Panc1 (cell line): ENCODE measurements around the gene RAP2A. TPM values are rescaled to one million over a fixed set of nuclear protein-coding genes. Genes with fewer than 3 reads are reported as not detected.

Source experiments
- ATAC-seq: fragments of 200-7000 bp; cut with Tn5 transposase; 2 replicates; pipeline ENCODE4 v1.9.1; 2020; ENCODE audit warnings: mild to moderate bottlenecking, moderate library complexity
- BruUV-seq: library from RNA; stranded (reverse); fragments of 400-500 nt; replicated peaks from 2 replicates; lab custom pipeline; 2021; lab: Mats Ljungman, UMichigan
- CTCF ChIA-PET: fragments of 300-600 bp; sonication (Branson Sonifier 250); formaldehyde crosslinking; loops from one replicate; lab custom pipeline; 2022; ENCODE audit warnings: antibody characterized with exemption; lab: Charles Lee
- POLR2A ChIA-PET: fragments of 300-600 bp; sonication (Branson Sonifier 250); formaldehyde crosslinking; loops from one replicate; lab custom pipeline; 2022; ENCODE audit warnings: antibody characterized with exemption; lab: Charles Lee
- DNase-seq: peaks from one replicate; pipeline ENCODE4 v3.0.0-alpha.2; 2010; ENCODE audit warnings: low read depth, low spot score
- H3K27ac ChIP-seq: 2 replicates; pipeline ENCODE4 v1.5.1; 2011; ENCODE audit warnings: mild to moderate bottlenecking, low read length, inconsistent platforms
- H3K27me3 ChIP-seq: fragments of 200-500 bp; sonication (Bioruptor generic); 2 replicates; pipeline ENCODE4 v1.6.0; 2014; ENCODE audit warnings: low read length, inconsistent platforms; ENCODE audit not compliant: control insufficient read depth, insufficient read depth
- H3K36me3 ChIP-seq: fragments of 200-500 bp; sonication (Bioruptor generic); 2 replicates; pipeline ENCODE4 v1.5.1; 2014; ENCODE audit warnings: inconsistent platforms, mild to moderate bottlenecking, low read length, moderate library complexity; ENCODE audit not compliant: control insufficient read depth, insufficient read depth
- H3K4me1 ChIP-seq: 2 replicates; pipeline ENCODE4 v1.5.1; 2011; ENCODE audit warnings: inconsistent platforms, mild to moderate bottlenecking, low read length, moderate library complexity; ENCODE audit not compliant: control insufficient read depth, insufficient read depth
- H3K4me3 ChIP-seq, 2 experiments: 2 replicates each; pipeline ENCODE4 v1.5.1; 2011 to 2012; ENCODE audit warnings: low read depth in 2 of 2, low read length in 2 of 2, mild to moderate bottlenecking in 2 of 2, inconsistent platforms in 1 of 2, moderate library complexity in 1 of 2
- H3K9me3 ChIP-seq: fragments of 200-500 bp; sonication (Bioruptor generic); 2 replicates; pipeline ENCODE4 v1.5.1; 2014; ENCODE audit warnings: low read depth, mild to moderate bottlenecking, inconsistent platforms, low read length, moderate library complexity; ENCODE audit not compliant: control insufficient read depth, insufficient read depth
- POLR2AphosphoS5 ChIP-seq: IDR thresholded peaks from 2 replicates; pipeline ENCODE4 v1.6.1; 2012; ENCODE audit warnings: mild to moderate bottlenecking, low read depth, low read length, moderate library complexity
- SIN3A ChIP-seq: IDR thresholded peaks from 2 replicates; pipeline ENCODE4 v1.6.1; 2012; ENCODE audit warnings: low read depth, mild to moderate bottlenecking, low read length, moderate library complexity, borderline replicate concordance; ENCODE audit not compliant: insufficient read depth
- TCF7L2 ChIP-seq: IDR thresholded peaks from 2 replicates; pipeline ENCODE4 v1.6.1; 2011; ENCODE audit warnings: mild to moderate bottlenecking, low read depth, low read length, inconsistent platforms
- in situ Hi-C: cut with HindIII; loops from 2 replicates; pipeline ENCODE4 v1.10.0; 2016; ENCODE audit warnings: low sequenced_read_pairs, low pct_unique_long_range_greater_than_20kb
- intact Hi-C: fragments of 100-400 bp; cut with micrococcal nuclease; formaldehyde crosslinking; loops from one replicate; pipeline ENCODE4 v1.10.0; 2022; ENCODE audit not compliant: unreplicated experiment
- total RNA-seq: library from RNA; stranded (reverse); gene quantifications from one replicate; pipeline ENCODE4 v1.2.1, GENCODE V29; 2021; ENCODE audit not compliant: unreplicated experiment
- TF ChIP-seq, protein P1 (sequence below): fragments of 450-650 bp; IDR thresholded peaks from 2 replicates; pipeline ENCODE4 v1.5.1; 2017; ENCODE audit warnings: mild to moderate bottlenecking
- TF ChIP-seq, protein P2 (sequence below), 2 experiments: IDR thresholded peaks; 2 replicates each; pipeline ENCODE4 v1.6.1; 2011 to 2012; ENCODE audit warnings: low read depth in 2 of 2, control low read depth in 1 of 2, low read length in 1 of 2, mild to moderate bottlenecking in 1 of 2, moderate library complexity in 1 of 2; ENCODE audit not compliant: insufficient read depth in 1 of 2

The RAP2A gene
- total RNA-seq, 1 experiment from 2014 or later = 44.3 TPM

DNA sequence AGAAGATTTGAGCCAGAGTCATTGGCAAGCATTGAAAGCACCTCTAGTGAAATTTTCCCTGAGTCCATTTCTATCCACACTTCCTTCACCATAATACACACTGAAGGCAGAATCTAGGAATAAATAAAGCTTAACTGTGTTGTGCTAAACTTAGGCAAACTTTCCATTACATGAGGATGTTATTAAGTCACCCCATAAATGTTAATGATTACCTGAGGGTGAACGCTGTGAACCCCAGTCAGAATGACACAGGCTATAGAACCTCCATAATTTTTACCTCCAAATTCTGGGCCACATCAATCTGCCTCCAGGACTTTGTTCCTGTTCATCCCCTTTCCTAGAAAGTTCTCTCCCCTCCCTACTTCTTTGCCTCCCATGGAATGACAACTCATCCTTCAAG lies 71.0 kb downstream of the RAP2A start:
- no peak for DNase-seq
- Histone ChIP-seq H3K27ac (no peak overlapping the region), H3K9me3 (no peaks in the 10 kb centered on the region), H3K4me3 (no peak overlapping the region), H3K27me3 (peaks cover 2% of the 10 kb centered on the region; the same call in 1 of the 2 replicates), H3K4me1 (no peaks in the 10 kb centered on the region), H3K36me3 (no peaks in the 10 kb centered on the region)
- TF ChIP-seq SIN3A (no peak), TCF7L2 (no peak), POLR2AphosphoS5 (no peak)
- TF ChIP-seq, protein P1, sequence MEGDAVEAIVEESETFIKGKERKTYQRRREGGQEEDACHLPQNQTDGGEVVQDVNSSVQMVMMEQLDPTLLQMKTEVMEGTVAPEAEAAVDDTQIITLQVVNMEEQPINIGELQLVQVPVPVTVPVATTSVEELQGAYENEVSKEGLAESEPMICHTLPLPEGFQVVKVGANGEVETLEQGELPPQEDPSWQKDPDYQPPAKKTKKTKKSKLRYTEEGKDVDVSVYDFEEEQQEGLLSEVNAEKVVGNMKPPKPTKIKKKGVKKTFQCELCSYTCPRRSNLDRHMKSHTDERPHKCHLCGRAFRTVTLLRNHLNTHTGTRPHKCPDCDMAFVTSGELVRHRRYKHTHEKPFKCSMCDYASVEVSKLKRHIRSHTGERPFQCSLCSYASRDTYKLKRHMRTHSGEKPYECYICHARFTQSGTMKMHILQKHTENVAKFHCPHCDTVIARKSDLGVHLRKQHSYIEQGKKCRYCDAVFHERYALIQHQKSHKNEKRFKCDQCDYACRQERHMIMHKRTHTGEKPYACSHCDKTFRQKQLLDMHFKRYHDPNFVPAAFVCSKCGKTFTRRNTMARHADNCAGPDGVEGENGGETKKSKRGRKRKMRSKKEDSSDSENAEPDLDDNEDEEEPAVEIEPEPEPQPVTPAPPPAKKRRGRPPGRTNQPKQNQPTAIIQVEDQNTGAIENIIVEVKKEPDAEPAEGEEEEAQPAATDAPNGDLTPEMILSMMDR = no peak
- TF ChIP-seq, protein P2, sequence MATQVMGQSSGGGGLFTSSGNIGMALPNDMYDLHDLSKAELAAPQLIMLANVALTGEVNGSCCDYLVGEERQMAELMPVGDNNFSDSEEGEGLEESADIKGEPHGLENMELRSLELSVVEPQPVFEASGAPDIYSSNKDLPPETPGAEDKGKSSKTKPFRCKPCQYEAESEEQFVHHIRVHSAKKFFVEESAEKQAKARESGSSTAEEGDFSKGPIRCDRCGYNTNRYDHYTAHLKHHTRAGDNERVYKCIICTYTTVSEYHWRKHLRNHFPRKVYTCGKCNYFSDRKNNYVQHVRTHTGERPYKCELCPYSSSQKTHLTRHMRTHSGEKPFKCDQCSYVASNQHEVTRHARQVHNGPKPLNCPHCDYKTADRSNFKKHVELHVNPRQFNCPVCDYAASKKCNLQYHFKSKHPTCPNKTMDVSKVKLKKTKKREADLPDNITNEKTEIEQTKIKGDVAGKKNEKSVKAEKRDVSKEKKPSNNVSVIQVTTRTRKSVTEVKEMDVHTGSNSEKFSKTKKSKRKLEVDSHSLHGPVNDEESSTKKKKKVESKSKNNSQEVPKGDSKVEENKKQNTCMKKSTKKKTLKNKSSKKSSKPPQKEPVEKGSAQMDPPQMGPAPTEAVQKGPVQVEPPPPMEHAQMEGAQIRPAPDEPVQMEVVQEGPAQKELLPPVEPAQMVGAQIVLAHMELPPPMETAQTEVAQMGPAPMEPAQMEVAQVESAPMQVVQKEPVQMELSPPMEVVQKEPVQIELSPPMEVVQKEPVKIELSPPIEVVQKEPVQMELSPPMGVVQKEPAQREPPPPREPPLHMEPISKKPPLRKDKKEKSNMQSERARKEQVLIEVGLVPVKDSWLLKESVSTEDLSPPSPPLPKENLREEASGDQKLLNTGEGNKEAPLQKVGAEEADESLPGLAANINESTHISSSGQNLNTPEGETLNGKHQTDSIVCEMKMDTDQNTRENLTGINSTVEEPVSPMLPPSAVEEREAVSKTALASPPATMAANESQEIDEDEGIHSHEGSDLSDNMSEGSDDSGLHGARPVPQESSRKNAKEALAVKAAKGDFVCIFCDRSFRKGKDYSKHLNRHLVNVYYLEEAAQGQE (IDR thresholded peaks at IDR 0.05; ENCODE audit: insufficient read depth in 1 of 2, low read depth in 2 of 2, low read length in 1 of 2) = no peak
- no peak for ATAC-seq
- ChIA-PET CTCF (no interaction called here), POLR2A (no interaction called here)
- in situ Hi-C loops (no loop called here), intact Hi-C loops (no loop called here)
- no TSS peak for BruUV-seq

DNA sequence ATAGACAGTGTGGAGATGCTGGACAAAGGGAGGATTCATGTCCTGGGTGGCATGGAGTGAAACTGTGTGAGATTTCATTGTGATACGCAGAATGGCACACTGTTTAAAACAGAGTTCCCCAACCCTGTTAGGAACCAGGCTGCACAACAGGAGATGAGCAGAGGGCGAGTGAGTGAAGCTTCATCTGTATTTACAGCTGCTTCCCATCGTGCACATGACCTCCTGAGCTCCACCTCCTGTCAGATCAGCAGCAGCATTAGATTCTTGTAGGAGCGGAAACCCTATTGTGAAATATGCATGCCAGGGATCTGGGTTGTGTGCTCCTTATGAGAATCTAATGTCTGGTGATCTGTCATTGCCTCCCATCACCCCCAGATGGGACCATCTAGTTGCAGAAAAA lies 72.5 kb downstream of the RAP2A start:
- ATAC-seq = no peak
- CTCF ChIA-PET = no interaction called here
- Histone ChIP-seq H3K9me3 (no peaks in the 10 kb centered on the region), H3K36me3 (no peaks in the 10 kb centered on the region), H3K27ac (no peak overlapping the region), H3K27me3 (peaks cover 2% of the 10 kb centered on the region; the same call in 1 of the 2 replicates), H3K4me1 (no peaks in the 10 kb centered on the region), H3K4me3 (no peak overlapping the region)
- POLR2A ChIA-PET = no interaction called here
- intact Hi-C loops (no loop called here), in situ Hi-C loops (no loop called here)
- no TSS peak for BruUV-seq
- no peak for DNase-seq
- TF ChIP-seq POLR2AphosphoS5 (no peak), TCF7L2 (no peak), SIN3A (no peak)
- TF ChIP-seq, protein P1 = no peak
- TF ChIP-seq, protein P2 (IDR thresholded peaks at IDR 0.05; ENCODE audit: insufficient read depth in 1 of 2, low read depth in 2 of 2, low read length in 1 of 2) = no peak
